SK-N-MC (cell line): ENCODE data around the gene CD200.

ENCODE experiments used
- EZH2 ChIP-seq: fragments of 200-600 bp; sonication (generic); IDR thresholded peaks from one replicate; pipeline ENCODE4 v1.6.1; 2017; ENCODE audit warnings: antibody characterized with exemption
- FOXP2 ChIP-seq: optimal IDR thresholded peaks from 2 replicates; pipeline ENCODE3; 2011; ENCODE audit warnings: mild to moderate bottlenecking, moderate library complexity; ENCODE audit not compliant: insufficient read depth; ENCODE audit errors: extremely low read length, control extremely low read depth
- POLR2AphosphoS5 ChIP-seq: IDR thresholded peaks from 2 replicates; pipeline ENCODE4 v1.6.1; 2012; ENCODE audit warnings: mild to moderate bottlenecking, low read depth, low read length, borderline replicate concordance

- no peak for TF ChIP-seq POLR2AphosphoS5
- no peak for TF ChIP-seq EZH2
- TF ChIP-seq FOXP2: no peak
Observed at GRCh38 chr3:112303764-112304325, 29.1 kb upstream of the CD200 start.
